ENCODE measurements around the gene TBC1D3B. TPM values are rescaled to one million over a fixed set of nuclear protein-coding genes. Genes with fewer than 3 reads are reported as not detected.
"Not testable (repeated sequence)": the region's sequence is repeated elsewhere in the genome, so short reads cannot be mapped to it uniquely, and the experiment has no call there.

Gene TBC1D3B
- total RNA-seq, 1 donor from 2014 or later, result 4.0 TPM

- intact Hi-C loops (cut with DNase I), result no loop called here
- ATAC-seq, result no peak
Observed at GRCh38 chr17:36204724-36205500, 28.5 kb upstream of the TBC1D3B start.

GRCh38 chr17:36203335-36203734 is 26.9 kb upstream of the TBC1D3B start:
- intact Hi-C loops (cut with DNase I), result no loop called here
- DNase-seq (ENCODE audit: missing footprints) (no peak), ATAC-seq (no peak)

More at GRCh38 chr17:36204724-36205500, 28.5 kb upstream of the TBC1D3B start:
- no peak for DNase-seq (ENCODE audit: missing footprints)

- intact Hi-C loops (cut with DNase I); DNase-seq (ENCODE audit: missing footprints); ATAC-seq: not testable (repeated sequence)
Observed at GRCh38 chr17:36201506-36201905, 25.1 kb upstream of the TBC1D3B start.

- intact Hi-C loops (cut with DNase I); ATAC-seq; DNase-seq (ENCODE audit: missing footprints): not testable (repeated sequence)
Observed at GRCh38 chr17:36201102-36201501, 24.7 kb upstream of the TBC1D3B start.

GRCh38 chr17:36198831-36199465 is 22.5 kb upstream of the TBC1D3B start:
- no peak for ATAC-seq
- DNase-seq (ENCODE audit: missing footprints), result no peak
- intact Hi-C loops (cut with DNase I), result no loop called here

- no peak for DNase-seq (ENCODE audit: missing footprints)
- no peak for ATAC-seq
- intact Hi-C loops (cut with DNase I), result no loop called here
Observed at GRCh38 chr17:36197387-36197703, 20.9 kb upstream of the TBC1D3B start.

- ATAC-seq, result no peak
- DNase-seq (ENCODE audit: missing footprints), result no peak
- intact Hi-C loops (cut with DNase I), result no loop called here
Observed at GRCh38 chr17:36196131-36196486, 19.7 kb upstream of the TBC1D3B start.

GRCh38 chr17:36195434-36196130 is 19.1 kb upstream of the TBC1D3B start:
- intact Hi-C loops (cut with DNase I), result no loop called here
- ATAC-seq (no peak), DNase-seq (ENCODE audit: missing footprints) (no peak)

GRCh38 chr17:36194832-36195433 is 18.5 kb upstream of the TBC1D3B start:
- intact Hi-C loops (cut with DNase I); ATAC-seq; DNase-seq (ENCODE audit: missing footprints): not testable (repeated sequence)

GRCh38 chr17:36194147-36194831 is 17.9 kb upstream of the TBC1D3B start:
- intact Hi-C loops (cut with DNase I); ATAC-seq; DNase-seq (ENCODE audit: missing footprints): not testable (repeated sequence)

GRCh38 chr17:36193216-36193775 is 16.9 kb upstream of the TBC1D3B start:
- ATAC-seq (no peak), DNase-seq (ENCODE audit: missing footprints) (no peak)
- intact Hi-C loops (cut with DNase I), result no loop called here

GRCh38 chr17:36190549-36191330 is 14.3 kb upstream of the TBC1D3B start:
- intact Hi-C loops (cut with DNase I); ATAC-seq; DNase-seq (ENCODE audit: missing footprints): not testable (repeated sequence)

GRCh38 chr17:36189993-36190392 is 13.6 kb upstream of the TBC1D3B start:
- intact Hi-C loops (cut with DNase I); ATAC-seq; DNase-seq (ENCODE audit: missing footprints): not testable (repeated sequence)

GRCh38 chr17:36188891-36189306 is 12.5 kb upstream of the TBC1D3B start:
- ATAC-seq, result peak; percentile 75
- intact Hi-C loops (cut with DNase I), result no loop called here
- DNase-seq (ENCODE audit: missing footprints), result no peak

GRCh38 chr17:36187943-36188665 is 11.7 kb upstream of the TBC1D3B start:
- ATAC-seq; DNase-seq (ENCODE audit: missing footprints); intact Hi-C loops (cut with DNase I): not testable (repeated sequence)

GRCh38 chr17:36186810-36187763 is 10.7 kb upstream of the TBC1D3B start:
- DNase-seq (ENCODE audit: missing footprints); intact Hi-C loops (cut with DNase I); ATAC-seq: not testable (repeated sequence)
